Endothelial cell of coronary artery (primary cell): ENCODE data around the gene ZNF878. TPM values are rescaled to one million over a fixed set of nuclear protein-coding genes. Genes with fewer than 3 reads are reported as not detected.

Experiments
- total RNA-seq: library from RNA; depleted of rRNA; stranded (reverse); fragments of >200 nt; gene quantifications from 2 replicates; pipeline ENCODE4 v1.2.3, GENCODE V29; 2014

The ZNF878 gene
- total RNA-seq: 0.18 and 0.19 TPM in 2 replicates

DNA sequence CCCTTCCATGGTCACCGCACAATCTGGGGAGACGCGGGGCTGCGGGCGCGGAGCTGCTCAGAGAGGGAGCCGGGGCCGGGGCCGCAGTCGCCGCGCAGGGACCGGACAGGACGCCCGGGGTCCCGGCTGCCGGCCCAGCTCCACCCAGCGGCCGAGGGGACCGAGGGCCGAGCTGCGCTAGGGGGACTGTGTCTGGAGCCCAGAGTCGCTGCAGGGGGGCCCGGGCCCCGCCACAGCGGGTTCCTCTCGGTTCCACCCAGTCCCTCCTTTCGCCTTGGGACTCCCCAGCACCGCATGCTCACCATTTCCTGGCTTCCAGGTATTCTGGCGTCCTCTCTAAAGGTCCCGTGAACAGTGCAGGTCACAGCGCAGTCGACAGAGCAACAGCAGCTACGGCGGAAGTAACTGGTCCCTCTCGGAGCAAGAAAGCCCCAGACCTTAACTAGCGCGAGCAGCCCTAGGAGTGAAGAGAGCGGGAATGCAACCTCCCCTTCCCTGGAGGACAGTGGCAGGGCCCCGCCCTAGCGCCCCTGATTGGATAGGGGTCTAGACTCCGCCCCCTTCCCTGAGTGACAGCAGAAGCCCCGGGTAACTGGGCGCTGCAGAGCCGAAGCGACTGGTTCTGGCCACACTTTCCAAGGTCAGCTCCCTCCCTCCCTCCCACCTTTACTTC is at the start of gene ZNF878:
Gene ZNF878 (minus strand): TSS at position 465 of the 673 bp plus-strand sequence. CDS start 160 bp downstream, at position 305.

DNA sequence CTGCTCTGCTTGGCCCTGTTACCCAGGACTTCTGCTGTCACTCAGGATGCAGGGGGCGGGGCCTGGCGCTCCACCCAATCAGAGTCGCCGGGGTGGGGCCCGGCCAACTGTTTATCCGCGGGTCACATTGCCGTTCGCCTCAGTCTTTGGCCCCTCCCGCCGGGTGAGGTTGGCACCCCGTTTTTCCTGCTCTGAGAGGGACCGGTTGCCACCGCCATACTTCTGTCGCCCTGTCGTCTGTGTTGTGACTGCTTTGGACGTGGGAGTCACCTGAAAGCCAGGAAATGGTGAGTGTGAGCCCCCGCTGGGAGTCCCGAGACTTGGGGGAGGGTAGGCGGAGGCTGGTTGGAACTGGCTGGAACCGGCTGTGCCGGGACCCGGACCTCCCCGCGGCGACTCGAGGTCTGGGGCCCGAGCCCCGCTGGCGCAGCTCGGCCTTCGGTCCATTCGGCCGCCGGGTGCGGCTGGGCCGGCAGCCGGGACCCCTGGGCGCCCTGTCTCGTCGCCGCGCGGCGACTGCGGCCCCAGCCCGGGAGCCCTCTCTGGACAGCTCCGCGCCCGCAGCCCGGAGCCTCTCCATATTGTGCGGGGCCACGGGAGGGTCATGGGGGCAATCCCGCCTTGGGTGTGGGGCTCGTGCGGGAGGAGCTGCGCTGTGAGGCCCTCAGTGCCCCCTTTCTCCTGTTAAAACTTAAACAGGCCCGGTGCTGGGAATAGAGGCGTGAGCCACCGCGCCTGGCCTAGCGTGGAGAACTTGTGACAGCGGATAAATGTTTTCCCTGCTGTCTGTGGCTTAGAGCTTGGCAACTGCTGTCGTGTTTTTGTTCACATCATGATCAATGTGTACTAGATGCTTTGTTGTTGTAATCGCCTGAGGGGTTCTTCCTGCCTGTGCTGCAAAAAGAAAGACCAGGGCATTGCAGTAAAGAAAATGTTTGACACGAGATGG is 12.1 kb upstream of the ZNF878 start, which contains the start of gene ZNF844:
Gene ZNF844 (plus strand): TSS at position 142 of the 949 bp plus-strand sequence. CDS start 143 bp downstream, at position 285.

DNA sequence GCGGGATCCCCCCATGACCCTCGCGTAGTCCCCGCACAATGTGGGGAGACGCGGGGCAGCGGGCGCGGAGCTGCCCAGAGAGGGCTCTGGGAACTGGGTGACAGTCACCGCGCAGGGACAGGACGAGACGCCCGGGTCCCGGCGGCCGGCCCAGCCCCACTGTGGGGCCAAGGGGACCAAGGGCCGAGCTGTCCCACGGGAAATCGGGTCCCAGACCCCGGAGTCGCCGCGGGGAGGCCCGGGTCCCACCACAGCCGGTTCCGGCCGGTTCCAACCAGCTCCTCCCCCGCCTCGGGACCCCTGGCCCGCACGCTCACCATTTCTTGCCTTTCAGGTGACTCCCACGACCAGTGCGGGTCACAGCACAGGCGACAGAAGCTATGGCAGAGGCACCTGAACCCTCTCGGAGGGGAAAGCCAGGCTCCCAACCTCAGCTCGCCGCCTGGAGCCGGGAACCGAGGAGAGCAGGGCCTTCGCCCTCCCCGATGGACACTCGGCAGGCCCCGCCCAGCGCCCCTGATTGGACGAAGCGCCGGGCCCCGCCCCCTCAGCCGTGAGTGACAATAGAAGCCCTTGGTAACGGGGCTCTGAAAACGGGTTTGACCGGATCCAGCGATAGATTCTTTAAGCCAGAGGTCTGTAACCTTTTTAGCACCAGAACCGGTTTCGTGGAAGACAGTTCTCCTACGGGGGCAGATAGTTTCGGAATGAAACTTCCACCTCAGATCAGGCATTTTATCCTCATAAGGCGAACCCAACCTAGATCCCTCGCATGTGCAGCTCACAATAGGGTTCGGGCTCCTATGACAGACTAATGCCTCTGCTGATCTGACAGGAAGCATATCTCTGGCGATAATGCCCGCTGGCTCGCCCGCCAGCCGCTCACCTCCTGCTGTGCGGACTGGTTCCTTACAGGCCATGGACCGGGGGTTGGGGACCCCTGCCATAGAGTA is 17.3 kb downstream of the ZNF878 start, which contains the start of gene ZNF433:
Gene ZNF433 (minus strand): TSS at position 460 of the 953 bp plus-strand sequence. CDS start 140 bp downstream, at position 320.

Other genes with a start within 250 kb of the ZNF878 start
- 6.9 and 8.6 TPM in 2 replicates for gene ZNF440, start 238.7 kb downstream of the ZNF878 start, total RNA-seq
- 0.27 and 2.6 TPM in 2 replicates for gene ZNF439, start 204.2 kb downstream of the ZNF878 start, total RNA-seq
- 1.3 and 4.0 TPM in 2 replicates for gene ZNF69, start 165.2 kb downstream of the ZNF878 start, total RNA-seq
- gene ZNF700, start 127.9 kb downstream of the ZNF878 start, total RNA-seq: 5.7 and 6.7 TPM in 2 replicates
- gene ZNF763, start 87.9 kb downstream of the ZNF878 start, total RNA-seq: 0.36 and 0.75 TPM in 2 replicates
- 1.7 and 2.8 TPM in 2 replicates for gene ZNF433, start 17.3 kb downstream of the ZNF878 start, total RNA-seq
- 1.1 and 2.8 TPM in 2 replicates for gene ZNF844, start 11.8 kb upstream of the ZNF878 start, total RNA-seq
- gene ZNF20, start 87.4 kb upstream of the ZNF878 start, total RNA-seq: 2.4 and 3.5 TPM in 2 replicates
- gene ZNF625, start 103.8 kb upstream of the ZNF878 start, total RNA-seq: 10.4 and 10.5 TPM in 2 replicates
- 5.1 and 8.8 TPM in 2 replicates for gene ZNF136, start 110.1 kb upstream of the ZNF878 start, total RNA-seq
- gene ZNF44, start 241.9 kb upstream of the ZNF878 start, total RNA-seq: 5.0 and 6.9 TPM in 2 replicates